ENCODE results near the gene ECSIT. TPM values are rescaled to one million over a fixed set of nuclear protein-coding genes. Genes with fewer than 3 reads are reported as not detected.
"Not testable (repeated sequence)": the region's sequence is repeated elsewhere in the genome, so short reads cannot be mapped to it uniquely, and the experiment has no call there.

Gene ECSIT, protein sequence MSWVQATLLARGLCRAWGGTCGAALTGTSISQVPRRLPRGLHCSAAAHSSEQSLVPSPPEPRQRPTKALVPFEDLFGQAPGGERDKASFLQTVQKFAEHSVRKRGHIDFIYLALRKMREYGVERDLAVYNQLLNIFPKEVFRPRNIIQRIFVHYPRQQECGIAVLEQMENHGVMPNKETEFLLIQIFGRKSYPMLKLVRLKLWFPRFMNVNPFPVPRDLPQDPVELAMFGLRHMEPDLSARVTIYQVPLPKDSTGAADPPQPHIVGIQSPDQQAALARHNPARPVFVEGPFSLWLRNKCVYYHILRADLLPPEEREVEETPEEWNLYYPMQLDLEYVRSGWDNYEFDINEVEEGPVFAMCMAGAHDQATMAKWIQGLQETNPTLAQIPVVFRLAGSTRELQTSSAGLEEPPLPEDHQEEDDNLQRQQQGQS
- 43.7 TPM for total RNA-seq

DNA sequence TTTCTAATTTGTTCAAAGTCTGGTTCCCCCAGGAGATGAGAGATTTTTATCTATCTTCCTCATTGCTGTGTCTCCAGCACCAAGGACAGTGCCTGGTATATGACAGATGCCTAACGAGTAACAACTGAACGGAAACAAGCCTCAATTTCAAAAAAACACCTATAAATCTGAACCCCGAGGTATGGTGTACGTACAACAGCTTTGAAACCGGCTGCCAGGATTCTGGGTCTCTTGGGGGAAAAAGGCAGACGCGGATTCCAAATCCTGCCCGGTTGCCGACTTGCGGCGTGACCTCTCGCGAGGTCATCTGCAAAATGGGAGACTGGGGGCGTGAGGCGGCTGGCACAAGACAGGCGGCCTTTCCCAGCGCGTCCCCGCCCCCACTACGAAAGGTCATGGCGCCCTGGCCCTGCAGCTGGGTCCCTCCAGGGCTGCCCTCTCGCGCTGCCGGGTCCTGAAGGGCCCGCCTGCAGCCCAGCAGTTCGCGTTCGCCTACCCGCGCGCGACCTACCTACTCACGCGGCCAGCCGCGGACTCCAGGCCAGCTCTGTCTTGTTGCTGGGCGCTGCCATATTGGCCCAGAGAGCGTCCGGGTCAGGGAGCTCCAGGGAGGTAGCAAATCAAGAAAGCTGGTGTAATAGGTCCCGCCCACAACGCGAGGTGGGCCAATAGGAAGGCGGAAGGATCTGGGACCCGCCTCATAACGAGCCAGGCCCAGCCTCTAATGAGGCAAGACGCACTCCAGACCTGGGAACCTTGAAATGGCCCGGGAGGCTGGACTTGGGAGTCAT, at the start of gene ECSIT:
TSS of gene ECSIT (minus strand) at position 584 of the 791 bp plus-strand sequence. CDS start 9,964 bp downstream, outside the sequence.
- DNase-seq (ENCODE audit: low spot score), result peak; percentile 98

DNA sequence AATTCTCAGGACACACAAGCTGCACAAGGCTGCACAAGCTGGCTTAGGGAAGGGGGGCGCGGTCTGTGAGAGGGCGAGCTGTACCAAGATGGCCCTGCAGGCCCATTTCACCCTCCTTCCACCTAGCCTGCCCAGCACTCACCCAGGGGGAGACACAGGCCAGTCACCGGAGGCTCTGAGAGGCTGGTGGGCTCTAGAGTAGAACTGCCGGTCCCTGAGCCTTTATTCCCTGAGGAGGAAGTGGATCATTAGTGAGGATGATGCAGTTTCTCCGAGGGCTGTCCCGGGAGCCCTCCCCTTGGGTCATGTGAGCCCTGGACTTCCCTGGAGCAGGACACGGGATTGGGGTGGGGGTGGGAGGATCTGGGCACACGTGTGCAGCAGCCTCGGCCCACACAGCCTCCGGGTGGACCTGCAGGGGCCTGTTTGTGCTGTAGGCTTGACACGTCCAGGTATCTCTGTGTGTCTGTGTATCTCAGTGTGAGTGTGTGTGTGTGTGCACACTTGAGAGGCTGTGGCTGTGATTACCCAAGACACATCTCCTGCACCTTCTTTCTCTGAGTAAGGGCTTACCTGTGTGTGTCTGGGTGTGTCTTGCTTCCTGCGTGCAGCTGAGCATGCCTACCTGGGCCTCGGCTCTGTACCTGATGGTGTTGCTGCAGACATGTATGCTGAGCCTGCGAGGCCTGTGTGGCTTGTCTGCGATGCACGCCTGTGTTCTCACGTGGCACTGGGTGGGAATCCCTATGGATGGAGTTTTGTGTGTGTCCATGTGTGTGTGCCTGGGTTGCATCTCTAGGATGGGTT, 48.7 kb upstream of the ECSIT start, which contains the start of gene ACP5:
TSS of gene ACP5 (minus strand) at position 195 of the 807 bp plus-strand sequence. CDS start 328 bp downstream, outside the sequence.
- no peak for DNase-seq (ENCODE audit: low spot score)

DNA sequence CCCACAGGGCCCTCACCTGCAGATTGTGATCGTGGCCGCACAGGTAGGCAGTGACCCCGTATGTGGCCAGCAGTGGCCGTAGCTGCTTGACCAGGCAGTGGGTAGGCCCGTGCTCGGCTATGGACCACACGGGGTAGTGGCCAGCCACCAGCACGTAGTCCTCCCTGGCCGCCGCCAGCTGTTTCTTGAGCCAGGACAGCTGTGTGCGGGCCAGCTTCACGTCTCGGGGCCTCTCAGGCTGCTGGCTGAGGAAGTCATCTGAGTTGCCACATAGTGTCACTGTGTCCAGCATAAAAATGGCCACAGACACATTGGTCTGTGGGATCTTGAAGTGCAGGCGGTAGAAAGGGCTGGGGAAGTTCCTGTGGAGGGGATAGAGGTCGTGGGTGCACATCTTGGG, 47.3 kb upstream of the ECSIT start:
- no peak for DNase-seq (ENCODE audit: low spot score)

DNA sequence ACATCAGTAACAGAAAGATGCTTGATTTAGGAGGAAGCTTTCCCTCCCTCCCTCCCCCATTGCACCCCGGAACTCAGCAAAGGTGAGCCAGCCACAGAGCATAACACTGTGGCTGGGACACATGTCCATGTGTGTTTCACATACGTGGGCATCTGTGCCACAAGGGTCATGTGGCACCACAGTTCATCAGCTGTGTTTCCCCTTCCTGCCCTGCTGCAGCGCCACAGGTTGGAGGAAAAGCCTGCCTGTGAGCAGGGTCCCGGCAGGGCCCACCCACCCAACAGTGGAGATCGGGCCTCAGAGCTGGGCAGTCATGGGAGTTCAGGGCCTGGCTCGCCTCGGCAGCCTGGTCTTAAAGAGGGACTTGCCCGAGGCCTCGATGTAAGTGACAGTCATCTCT, 45.8 kb upstream of the ECSIT start:
- DNase-seq (ENCODE audit: low spot score), result no peak

DNA sequence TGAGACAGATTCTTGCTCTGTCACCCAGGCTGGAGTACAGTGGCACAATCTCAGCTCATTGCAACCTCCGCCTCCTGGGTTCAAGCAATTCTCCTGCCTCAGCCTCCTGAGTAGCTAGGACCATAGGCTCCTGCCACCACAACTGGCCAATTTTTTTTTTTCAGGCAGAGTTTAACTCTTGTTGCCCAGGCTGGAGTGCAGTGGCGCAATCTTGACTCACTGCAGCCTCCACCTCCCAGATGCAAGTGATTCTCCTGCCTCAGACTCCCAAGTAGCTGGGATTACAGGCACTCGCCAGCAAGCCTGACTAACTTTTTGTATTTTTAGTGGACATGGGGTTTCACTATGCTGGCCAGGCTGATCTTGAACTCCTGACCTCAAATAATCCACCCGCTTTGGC, 44.8 kb upstream of the ECSIT start:
- DNase-seq (ENCODE audit: low spot score), result not testable (repeated sequence)

DNA sequence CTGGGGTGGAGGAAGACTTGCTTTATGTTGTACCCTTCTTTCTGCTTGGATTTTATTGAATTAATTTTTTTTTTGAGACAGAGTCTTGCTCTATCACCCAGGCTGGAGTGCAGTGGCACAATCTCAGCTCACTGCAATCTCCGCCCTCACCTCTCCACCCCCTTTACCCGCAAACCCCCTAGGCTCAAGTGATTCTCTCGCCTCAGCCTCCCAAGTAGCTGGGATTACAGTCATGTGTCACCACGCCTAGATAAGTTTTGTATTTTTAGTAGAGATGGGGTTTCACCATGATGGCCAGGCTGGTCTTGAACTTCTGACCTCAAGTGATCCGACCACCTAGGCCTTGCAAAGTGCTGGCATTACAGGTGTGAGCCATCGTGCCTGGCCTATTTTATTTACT, 44.4 kb upstream of the ECSIT start:
- DNase-seq (ENCODE audit: low spot score), result not testable (repeated sequence)

DNA sequence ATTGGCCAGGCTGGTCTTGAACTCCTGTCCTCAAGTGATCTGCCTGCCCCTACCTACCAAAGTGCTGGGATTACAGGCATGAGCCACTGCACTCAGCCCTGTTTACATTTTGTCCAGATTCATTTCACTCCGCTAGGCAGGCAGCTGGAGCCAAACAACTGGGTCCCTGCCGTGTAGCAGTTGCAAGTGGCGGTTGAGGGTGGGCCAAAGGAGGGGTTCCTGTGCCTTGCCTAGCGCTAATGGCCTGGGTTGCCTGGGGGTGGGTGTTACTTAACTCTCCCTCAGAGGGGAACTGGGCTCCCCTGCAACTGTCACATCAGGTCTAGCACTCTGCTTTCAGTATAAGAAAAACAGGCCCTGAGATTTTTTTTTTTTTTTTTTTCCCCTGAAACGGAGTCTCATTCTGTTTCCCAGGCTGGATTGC, 41.1 kb upstream of the ECSIT start:
- no peak for DNase-seq (ENCODE audit: low spot score)

DNA sequence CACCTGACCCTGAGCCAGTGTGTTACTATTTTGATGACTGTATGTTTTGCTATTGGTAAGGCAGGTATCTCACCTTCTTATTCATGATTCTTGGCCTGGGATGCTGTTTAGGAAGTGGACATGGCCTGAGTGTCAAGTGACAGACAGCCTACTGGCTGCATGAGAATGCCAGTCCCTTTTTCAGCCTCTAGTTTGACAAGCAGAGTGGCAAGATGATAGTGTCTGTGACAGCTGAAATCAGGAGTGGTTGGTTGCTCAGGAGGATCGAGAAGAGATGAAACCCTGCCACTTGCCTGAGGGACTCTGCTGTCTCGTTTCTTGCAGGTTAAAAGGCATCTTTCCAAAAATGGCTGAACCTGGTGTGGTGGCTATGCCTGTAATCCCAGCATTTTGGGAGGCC, 37.2 kb upstream of the ECSIT start:
- no peak for DNase-seq (ENCODE audit: low spot score)

DNA sequence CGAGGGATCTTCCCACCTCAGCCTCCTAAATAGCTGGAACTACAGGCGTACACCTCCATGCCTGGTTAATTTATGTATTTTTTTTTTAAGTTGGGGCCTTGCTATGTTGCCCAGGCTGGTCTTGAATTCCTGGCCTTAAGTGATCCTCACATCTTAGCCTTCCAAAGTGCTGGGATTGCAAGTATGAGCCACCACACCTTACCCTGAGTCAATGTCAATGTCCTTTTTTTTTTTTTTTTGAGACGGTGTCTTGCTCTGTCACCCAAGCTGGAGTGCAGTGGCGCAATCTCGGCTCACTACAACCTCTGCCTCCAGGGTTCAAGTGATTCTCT, 36.7 kb upstream of the ECSIT start:
- not testable (repeated sequence) for DNase-seq (ENCODE audit: low spot score)

DNA sequence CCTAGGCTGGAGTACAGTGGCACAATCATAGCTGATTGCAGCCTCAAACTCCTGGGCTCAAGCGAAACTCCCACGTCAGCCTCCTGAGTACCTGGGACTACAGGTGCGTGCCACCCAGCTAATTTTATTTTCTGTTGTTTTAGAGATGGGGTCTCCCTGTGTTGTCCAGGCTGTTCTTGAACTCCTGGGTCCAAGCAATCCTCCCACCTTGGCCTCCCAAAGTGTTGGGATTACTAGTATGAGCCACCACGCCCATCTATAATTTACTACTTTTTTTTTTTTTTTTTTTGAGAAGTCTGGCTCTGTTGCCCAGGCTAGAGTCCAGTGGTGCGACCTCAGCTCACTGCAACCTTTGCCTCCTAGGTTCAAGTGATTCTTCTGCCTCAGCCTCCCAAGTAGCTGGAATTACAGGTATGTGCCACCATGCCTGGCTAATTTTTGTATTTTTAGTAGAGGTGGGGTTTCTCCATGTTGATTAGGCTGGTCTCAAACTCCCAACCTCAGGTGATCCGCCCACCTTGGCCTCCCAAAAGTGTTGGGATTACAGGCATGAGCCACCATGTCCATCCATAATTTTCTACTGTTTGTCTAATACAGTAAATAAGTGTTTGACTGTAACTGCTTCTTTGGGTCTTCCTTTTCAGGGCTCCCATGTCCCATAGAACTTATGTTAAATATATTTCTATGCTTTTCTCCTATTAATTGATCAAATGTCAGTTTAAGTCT, 35.3 kb upstream of the ECSIT start:
- not testable (repeated sequence) for DNase-seq (ENCODE audit: low spot score)

DNA sequence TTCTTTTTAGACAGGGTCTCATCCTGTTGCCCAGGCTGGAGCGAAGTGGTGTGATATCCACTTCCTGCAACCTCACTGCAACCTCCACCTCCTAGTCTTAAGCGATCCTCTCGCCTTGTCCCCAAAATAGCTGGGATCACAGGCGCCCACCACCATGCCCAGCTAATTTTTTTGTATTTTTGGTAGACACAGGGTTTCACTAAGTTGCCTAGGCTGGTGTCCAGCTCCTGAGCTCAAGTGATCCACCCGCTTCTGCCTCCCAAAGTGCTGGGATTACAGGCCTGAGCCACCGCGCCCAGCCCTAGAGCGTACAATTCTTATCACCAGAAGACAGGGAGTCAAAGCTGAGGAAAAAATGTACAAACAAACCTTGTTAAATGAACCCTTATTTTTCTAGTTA, 34.6 kb upstream of the ECSIT start:
- no peak for DNase-seq (ENCODE audit: low spot score)

DNA sequence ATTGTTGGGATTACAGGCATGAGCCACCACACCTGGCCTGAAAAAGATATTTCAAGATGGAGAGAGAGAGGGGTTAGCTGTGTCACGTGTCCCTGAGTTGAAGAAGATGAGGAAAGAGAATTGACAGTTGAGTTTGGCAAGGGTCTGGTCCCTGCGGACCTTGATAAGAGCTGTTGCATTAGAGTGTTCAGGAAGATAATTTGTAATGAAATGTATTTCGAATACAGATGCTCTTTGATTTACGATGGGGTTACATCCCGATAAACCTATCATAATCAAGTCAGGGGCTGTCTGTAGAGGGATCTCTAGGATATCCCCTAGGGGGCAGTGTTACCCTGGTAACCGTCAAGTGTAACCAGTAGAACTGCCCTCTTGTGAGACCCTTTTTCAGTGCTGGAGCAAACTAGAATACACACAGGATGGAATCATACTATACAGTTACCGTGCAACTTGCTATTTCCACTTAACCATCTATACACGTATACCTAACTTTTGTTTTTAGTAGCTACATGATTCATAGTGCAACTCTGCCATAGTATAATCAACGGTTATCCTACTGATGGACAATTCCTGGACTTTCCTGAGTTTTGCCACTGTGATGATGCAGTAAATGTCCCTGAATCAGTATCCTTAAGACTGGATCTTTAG, 31.6 kb upstream of the ECSIT start:
- DNase-seq (ENCODE audit: low spot score), result no peak

DNA sequence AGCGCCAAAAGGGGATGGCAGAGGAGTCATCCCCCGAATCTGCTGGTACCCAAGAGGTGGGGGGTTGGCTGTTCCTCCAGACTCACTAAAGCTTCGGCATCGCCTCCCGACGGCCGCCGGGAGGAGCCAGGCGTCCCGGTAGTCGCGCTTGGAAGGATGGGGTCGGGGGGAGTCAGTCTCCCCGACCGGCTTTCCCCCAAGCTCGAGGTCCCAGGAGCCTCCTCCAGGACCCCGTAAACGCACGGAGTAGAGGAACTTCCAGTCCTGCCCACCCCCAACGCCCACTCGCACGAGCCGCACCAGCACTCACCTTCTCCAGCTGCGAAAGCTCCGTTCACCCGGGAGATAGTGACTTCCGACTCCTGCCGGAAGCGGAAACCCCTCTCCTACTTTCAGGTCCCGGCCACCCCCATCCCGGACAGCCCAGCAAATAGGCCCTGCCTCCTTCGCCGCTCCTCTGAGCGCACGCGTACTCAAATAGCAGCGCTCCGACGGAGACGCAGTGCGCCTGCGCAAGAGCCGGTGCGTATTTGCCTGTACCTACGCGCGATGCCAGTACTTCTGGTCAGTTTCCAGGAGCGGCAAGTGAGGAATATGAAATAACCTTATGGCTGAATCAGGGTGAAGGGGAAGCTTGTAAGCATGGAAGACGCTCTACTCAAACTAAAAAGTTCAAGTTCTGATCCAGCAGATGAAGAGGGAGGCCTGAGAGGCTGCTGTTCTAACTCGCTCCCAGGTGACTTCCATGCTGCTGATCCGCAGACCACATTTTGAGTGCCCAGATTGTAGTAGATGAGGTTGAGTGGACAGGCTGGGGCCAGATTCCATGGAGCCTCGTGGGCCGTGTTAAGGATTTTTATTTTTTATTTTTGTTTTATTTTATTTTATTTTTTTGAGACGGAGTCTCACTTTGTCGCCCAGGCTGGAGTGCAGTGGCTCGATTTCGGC, 30.2 kb upstream of the ECSIT start, which contains the start of gene ELOF1:
TSS of gene ELOF1 (minus strand) at position 350 of the 948 bp plus-strand sequence. CDS start 4,883 bp downstream, outside the sequence.
- DNase-seq (ENCODE audit: low spot score), result peak; percentile 97

DNA sequence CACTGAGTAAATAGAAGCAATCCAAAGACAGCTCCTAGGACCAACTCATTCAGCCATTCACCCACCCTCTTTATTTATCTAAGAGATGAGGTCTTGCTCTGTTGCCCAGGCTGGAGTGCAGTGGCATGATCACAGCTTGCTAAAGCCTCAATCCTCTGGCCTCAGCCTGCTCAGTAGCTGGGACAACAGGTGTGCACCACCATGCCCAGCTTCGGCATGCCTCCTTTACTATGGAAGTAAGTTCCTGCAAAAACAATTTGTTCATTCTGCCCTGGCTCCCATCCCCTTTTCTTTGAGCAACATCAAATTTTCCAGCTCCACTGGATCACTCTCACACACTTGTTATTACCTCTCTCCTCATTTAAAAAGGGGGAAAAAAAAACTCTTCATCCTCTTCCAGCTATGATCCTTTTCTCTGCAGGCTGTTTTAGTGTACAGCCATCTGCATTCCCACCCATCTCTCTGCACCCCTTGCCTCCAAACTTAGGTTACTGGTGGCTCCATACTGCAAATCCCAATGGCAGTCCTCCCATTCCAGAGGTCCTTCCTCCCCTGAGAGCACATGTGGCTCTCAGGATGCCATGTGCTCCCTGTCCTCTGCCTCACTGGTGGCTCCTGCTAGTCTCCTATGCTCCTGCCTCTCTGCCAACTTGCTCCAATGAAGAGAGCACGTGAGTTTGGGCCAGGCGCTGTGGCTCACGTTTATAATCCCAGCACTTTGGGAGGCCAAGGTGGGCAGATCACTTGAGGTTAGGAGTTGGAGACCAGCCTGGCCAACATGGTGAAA, 27.9 kb upstream of the ECSIT start:
- DNase-seq (ENCODE audit: low spot score), result no peak

DNA sequence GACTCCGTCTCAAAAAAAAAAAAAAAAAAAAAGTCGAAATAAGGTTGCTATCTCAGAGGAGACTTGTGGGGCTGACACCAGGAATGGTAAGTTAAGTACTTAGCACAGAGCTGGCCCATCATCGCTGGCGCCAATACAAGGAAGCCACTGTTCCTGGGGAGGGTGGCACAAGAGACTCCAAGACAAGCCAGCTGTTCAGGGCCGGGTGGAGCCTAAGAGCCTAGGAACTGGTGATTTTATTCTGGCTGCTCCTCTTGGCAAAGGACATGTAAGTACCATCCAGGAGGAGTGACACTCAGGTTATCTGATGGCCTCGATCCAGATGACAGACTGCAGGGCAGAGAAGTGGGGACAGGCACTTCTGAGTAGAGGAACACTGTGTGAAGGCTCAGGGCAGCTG, 26.3 kb upstream of the ECSIT start:
- DNase-seq (ENCODE audit: low spot score), result no peak

DNA sequence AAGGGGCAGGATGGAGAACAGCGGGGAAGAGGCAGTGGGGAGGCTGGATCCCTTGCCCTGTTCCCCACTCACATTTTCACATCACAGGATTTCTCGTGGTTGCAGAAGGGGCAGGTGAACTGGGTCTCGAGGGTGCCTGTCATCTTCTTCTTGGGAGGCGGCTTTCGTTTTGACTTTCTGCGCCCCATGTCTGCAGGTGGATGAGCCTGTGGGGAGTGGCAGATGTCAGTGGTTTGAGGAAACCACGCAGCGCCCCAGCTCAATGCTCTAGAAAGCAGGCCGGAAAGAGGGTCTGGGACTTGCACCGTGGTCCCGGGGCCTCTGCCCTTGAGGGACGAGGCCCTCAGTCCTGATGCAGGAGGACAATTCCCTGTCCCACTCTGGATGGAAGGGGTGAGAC, 25.2 kb upstream of the ECSIT start:
- DNase-seq (ENCODE audit: low spot score), result no peak

DNA sequence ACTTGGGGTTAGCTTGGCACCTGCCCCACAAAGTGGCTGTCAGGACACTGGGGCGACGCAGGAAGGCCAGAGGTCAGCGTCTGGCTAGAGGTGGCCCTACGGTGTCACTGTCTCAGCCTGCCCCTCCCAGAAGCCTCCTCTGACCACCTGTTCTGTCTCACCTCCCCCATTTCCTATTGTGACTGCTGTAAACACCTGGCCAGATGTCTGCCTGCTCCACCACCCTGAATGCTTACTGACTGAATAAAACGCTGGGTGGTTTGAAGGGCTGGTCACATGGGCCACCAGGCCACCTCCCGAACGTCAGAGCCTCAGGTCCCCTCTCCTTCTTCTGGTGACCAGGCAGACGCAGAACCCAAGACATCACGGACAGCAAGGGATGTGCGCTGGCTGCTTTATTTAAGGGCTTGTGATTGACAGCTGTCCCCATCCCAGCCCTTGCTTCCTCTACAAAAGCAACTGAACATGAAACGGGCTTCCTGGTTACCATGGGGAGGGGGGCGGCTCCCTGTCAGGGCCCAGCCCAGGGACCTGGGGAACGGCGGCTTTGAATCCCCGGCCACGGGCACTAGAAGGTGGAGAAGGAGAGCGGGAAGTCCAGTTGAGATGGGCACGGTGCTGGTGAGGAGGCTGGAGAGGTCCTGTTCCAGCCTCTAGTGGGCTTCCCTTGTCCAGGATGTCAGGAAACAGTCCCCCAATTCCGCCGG, 23.9 kb upstream of the ECSIT start:
- DNase-seq (ENCODE audit: low spot score), result no peak

DNA sequence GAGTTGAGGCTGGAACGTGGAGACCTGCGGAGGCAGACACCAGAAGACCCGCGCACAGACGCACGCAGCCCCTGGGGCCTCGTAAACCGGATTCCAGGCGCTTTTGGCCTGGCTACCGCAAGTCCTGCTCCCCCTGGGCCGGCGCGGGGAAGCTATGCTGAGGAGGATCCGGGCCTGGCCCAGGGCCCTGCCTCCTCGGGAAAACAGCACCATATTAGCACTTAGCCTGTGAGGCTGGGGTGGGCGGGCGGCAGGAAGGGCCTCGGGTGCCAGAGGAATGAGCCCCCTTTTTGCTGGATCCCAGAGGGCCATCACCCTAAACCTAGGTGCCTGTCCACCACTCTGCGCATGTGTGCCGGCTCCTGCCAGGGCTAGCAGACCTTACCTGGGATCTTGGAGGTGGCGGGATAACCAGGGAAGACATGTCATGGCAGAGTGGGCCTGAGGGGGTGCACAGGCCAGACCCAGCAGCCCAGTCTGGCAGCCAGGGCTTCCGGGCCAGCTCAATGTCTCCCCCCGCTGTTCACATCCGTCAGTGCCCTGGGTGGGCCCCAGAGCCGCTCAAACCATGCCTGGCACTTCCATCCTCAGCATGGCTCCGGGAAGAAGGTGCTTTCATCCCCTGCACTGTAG, 22.8 kb upstream of the ECSIT start:
- no peak for DNase-seq (ENCODE audit: low spot score)
